ENCODE data around the gene SMIM15. TPM values are rescaled to one million over a fixed set of nuclear protein-coding genes. Genes with fewer than 3 reads are reported as not detected.

The SMIM15 gene
- total and polyA plus RNA-seq, 10 of the 15 experiments (the other 5 are each of a cell fraction or from before 2014, with no cell fraction given): 13.8 to 83.3 (median 53.9) TPM

DNA sequence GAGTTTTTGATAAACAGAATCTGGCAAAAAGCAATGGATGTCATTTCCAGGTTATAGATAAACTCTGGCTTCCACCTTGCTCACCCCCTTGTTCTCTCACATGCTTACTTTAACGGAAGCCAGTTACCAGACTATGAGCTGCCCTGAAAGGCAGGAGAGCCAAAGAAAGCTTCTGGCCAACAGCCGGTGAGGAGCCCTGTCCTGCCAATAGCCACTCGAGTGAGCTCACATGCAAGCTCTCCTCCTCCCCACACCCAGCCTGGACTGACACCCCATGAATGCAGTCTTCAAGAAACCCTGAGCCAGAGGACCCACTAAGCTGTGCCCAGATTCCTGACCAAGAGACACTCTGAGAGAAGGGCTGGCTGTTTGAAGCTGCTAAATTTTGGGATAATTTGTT, 14.4 kb upstream of the SMIM15 start:
- no peak for ATAC-seq
- no peak overlapping the region for H3K4me3 ChIP-seq
- no peaks in the 10 kb centered on the region for H4K20me1 ChIP-seq (ENCODE audit: control insufficient read depth, insufficient read depth)
- intact Hi-C loops (cut with micrococcal nuclease; ENCODE audit: unreplicated experiment): no loop called here
- no peaks in the 10 kb centered on the region for H3K27me3 ChIP-seq (replicated peaks in 1 of 2; ENCODE audit: control insufficient read depth in 2 of 2, insufficient read depth in 2 of 2, low read length in 1 of 2)
- no peak overlapping the region for H3K9ac ChIP-seq (ENCODE audit: control insufficient read depth, insufficient read depth, low read length)
- no peaks in the 10 kb centered on the region for H3K36me3 ChIP-seq (ENCODE audit: control insufficient read depth in 2 of 2, insufficient read depth in 2 of 2, low read length in 1 of 2)
- ChIA-PET POLR2A (interaction anchor here (1.2 kb wide), 1 partner anchor 14 kb away, joined by 3 read pairs; no protein-coding TSS in a partner anchor), CTCF (interaction anchor here (0.8 to 1.6 kb wide), 4 partner anchors 13 to 145 kb away, joined by 3 to 4 read pairs (median 3); no protein-coding TSS in a partner anchor), RAD21 (ENCODE audit: unreplicated experiment) (interaction anchor here (1.8 to 3.3 kb wide), 2 partner anchors 8 to 24 kb away, joined by 5 to 19 read pairs; no protein-coding TSS in a partner anchor), SMC1A (ENCODE audit: uncharacterized antibody, unreplicated experiment) (interaction anchor here (1.2 to 5.1 kb wide), 5 partner anchors 8 to 127 kb away, joined by 3 to 34 read pairs (median 10); no protein-coding TSS in a partner anchor)
- TF ChIP-seq, protein P1, sequence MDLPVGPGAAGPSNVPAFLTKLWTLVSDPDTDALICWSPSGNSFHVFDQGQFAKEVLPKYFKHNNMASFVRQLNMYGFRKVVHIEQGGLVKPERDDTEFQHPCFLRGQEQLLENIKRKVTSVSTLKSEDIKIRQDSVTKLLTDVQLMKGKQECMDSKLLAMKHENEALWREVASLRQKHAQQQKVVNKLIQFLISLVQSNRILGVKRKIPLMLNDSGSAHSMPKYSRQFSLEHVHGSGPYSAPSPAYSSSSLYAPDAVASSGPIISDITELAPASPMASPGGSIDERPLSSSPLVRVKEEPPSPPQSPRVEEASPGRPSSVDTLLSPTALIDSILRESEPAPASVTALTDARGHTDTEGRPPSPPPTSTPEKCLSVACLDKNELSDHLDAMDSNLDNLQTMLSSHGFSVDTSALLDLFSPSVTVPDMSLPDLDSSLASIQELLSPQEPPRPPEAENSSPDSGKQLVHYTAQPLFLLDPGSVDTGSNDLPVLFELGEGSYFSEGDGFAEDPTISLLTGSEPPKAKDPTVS (IDR thresholded peaks at IDR 0.05; ENCODE audit: low read depth, low read length): no peak
- TF ChIP-seq NR2F1 (conservative IDR thresholded peaks at IDR 0.05): no peak
- no peak for TF ChIP-seq CHD1 (IDR thresholded peaks at IDR 0.05; ENCODE audit: low read depth, low read length)
- no peak for TF ChIP-seq RBBP5 (conservative IDR thresholded peaks at IDR 0.05)
- no peak for TF ChIP-seq CBX3 (IDR thresholded peaks at IDR 0.05; ENCODE audit: borderline replicate concordance, low read depth)
- TF ChIP-seq RCOR1 (conservative IDR thresholded peaks at IDR 0.05; ENCODE audit: low read depth, low read length): no peak
- TF ChIP-seq SRF (IDR thresholded peaks at IDR 0.05; ENCODE audit: low read depth in 2 of 2, low read length in 2 of 2): no peak
- no peak for TF ChIP-seq YBX1 (IDR thresholded peaks at IDR 0.05)
- no peak for TF ChIP-seq E4F1 (IDR thresholded peaks at IDR 0.05; ENCODE audit: borderline replicate concordance, partially characterized antibody)
- no peak for TF ChIP-seq E2F8 (IDR thresholded peaks at IDR 0.05; ENCODE audit: low read depth, partially characterized antibody)
- TF ChIP-seq ZNF207 (IDR thresholded peaks at IDR 0.05; ENCODE audit: borderline replicate concordance): no peak
- H2AFZ ChIP-seq (ENCODE audit: control insufficient read depth, low read depth, low read length): no peak overlapping the region
- FAIRE-seq: no peak
- no peaks in the 10 kb centered on the region for H3K79me2 ChIP-seq (ENCODE audit: control insufficient read depth, insufficient read depth, low read length)
- H3K27ac ChIP-seq (ENCODE audit: control insufficient read depth, insufficient read depth): no peak overlapping the region
- peaks cover 10% of the 10 kb centered on the region for H3K4me1 ChIP-seq (ENCODE audit: control insufficient read depth, insufficient read depth, low read length)
- BruUV-seq (replicated peaks): no TSS peak
- 0 out of 3 replicates have a peak, but pooled peaks cover 2% of the 10 kb centered on the region for H3K9me3 ChIP-seq (replicated peaks; ENCODE audit: control insufficient read depth, insufficient read depth, low read length)
- no peak for DNase-seq (ENCODE audit: low read depth, low spot score)
- 97% methylated on average over 3 of the region's 3 CpGs for WGBS (ENCODE audit: insufficient coverage, insufficient replicate concordance, low lambda C conversion rate, missing lambda C conversion rate)
- no peak overlapping the region for H3K4me2 ChIP-seq (ENCODE audit: control insufficient read depth, insufficient read depth)
- in situ Hi-C loops (cut with MboI): no loop called here

Data from GM12878 (cell line).